ENCODE measurements around the gene SDK2.

The SDK2 gene

GRCh38 chr17:73535746-73536145 is 108.5 kb downstream of the SDK2 start:
- no peak for DNase-seq (ENCODE audit: low spot score)

GRCh38 chr17:73534209-73534909 is 109.9 kb downstream of the SDK2 start:
- no peak for DNase-seq (ENCODE audit: low spot score)

GRCh38 chr17:73533781-73534180 is 110.5 kb downstream of the SDK2 start:
- DNase-seq (ENCODE audit: low spot score), result no peak

GRCh38 chr17:73533127-73533526 is 111.1 kb downstream of the SDK2 start:
- DNase-seq (ENCODE audit: low spot score), result no peak

- no peak for DNase-seq (ENCODE audit: low spot score)
Observed at GRCh38 chr17:73532421-73532901, 111.8 kb downstream of the SDK2 start.

GRCh38 chr17:73531158-73531557 is 113.1 kb downstream of the SDK2 start:
- no peak for DNase-seq (ENCODE audit: low spot score)

GRCh38 chr17:73528679-73529078 is 115.6 kb downstream of the SDK2 start:
- DNase-seq (ENCODE audit: low spot score), result no peak

GRCh38 chr17:73526952-73527351 is 117.3 kb downstream of the SDK2 start:
- no peak for DNase-seq (ENCODE audit: low spot score)

- DNase-seq (ENCODE audit: low spot score), result no peak
Observed at GRCh38 chr17:73524941-73525679, 119.1 kb downstream of the SDK2 start.

GRCh38 chr17:73522696-73523095 is 121.5 kb downstream of the SDK2 start:
- no peak for DNase-seq (ENCODE audit: low spot score)

- no peak for DNase-seq (ENCODE audit: low spot score)
Observed at GRCh38 chr17:73522107-73522506, 122.1 kb downstream of the SDK2 start.

GRCh38 chr17:73521376-73521775 is 122.9 kb downstream of the SDK2 start:
- no peak for DNase-seq (ENCODE audit: low spot score)

- no peak for DNase-seq (ENCODE audit: low spot score)
Observed at GRCh38 chr17:73520369-73520761, 123.9 kb downstream of the SDK2 start.

- DNase-seq (ENCODE audit: low spot score), result no peak
Observed at GRCh38 chr17:73519714-73520368, 124.4 kb downstream of the SDK2 start.

GRCh38 chr17:73519011-73519410 is 125.2 kb downstream of the SDK2 start:
- DNase-seq (ENCODE audit: low spot score), result no peak

GRCh38 chr17:73516431-73516830 is 127.8 kb downstream of the SDK2 start:
- no peak for DNase-seq (ENCODE audit: low spot score)

GRCh38 chr17:73514146-73514863 is 129.9 kb downstream of the SDK2 start:
- DNase-seq (ENCODE audit: low spot score), result no peak

- DNase-seq (ENCODE audit: low spot score), result no peak
Observed at GRCh38 chr17:73513426-73513825, 130.8 kb downstream of the SDK2 start.

- DNase-seq (ENCODE audit: low spot score), result no peak
Observed at GRCh38 chr17:73511719-73512115, 132.5 kb downstream of the SDK2 start.

- no peak for DNase-seq (ENCODE audit: low spot score)
Observed at GRCh38 chr17:73510981-73511718, 133.1 kb downstream of the SDK2 start.

- no peak for DNase-seq (ENCODE audit: low spot score)
Observed at GRCh38 chr17:73508931-73509605, 135.2 kb downstream of the SDK2 start.

All from iPS-NIHi11 (cell line).